Osteoblast (primary cell): ENCODE results near the gene NEXN. TPM values are rescaled to one million over a fixed set of nuclear protein-coding genes. Genes with fewer than 3 reads are reported as not detected.
A peak's percentile ranks its signal among the peaks of the same experiment; 100 is the strongest.

Source experiments
- DNase-seq: peaks from one replicate; pipeline ENCODE4 v3.0.0; 2011; ENCODE audit warnings: low spot score, mixed read lengths; ENCODE audit not compliant: insufficient read length; ENCODE audit errors: missing footprints
- H2AFZ ChIP-seq: 2 replicates; pipeline ENCODE4 v1.6.0; 2011; ENCODE audit warnings: mild to moderate bottlenecking, low read length
- H3K27ac ChIP-seq: 2 replicates; pipeline ENCODE4 v1.5.1; 2011; ENCODE audit warnings: mild to moderate bottlenecking, low read depth, low read length, moderate library complexity
- H3K27me3 ChIP-seq: 2 replicates; pipeline ENCODE4 v1.6.0; 2012; ENCODE audit warnings: mild to moderate bottlenecking, control low read depth, inconsistent platforms, low read length, moderate library complexity; ENCODE audit not compliant: insufficient read depth
- H3K36me3 ChIP-seq: 2 replicates; pipeline ENCODE4 v1.5.1; 2011; ENCODE audit warnings: mild to moderate bottlenecking, low read length, control low read depth, moderate library complexity; ENCODE audit not compliant: insufficient read depth
- H3K4me1 ChIP-seq: 2 replicates; pipeline ENCODE4 v1.5.1; 2011; ENCODE audit warnings: mild to moderate bottlenecking, low read length, control low read depth, moderate library complexity; ENCODE audit not compliant: insufficient read depth
- H3K4me2 ChIP-seq: 2 replicates; pipeline ENCODE4 v1.6.0; 2011; ENCODE audit warnings: mild to moderate bottlenecking, low read length; ENCODE audit not compliant: insufficient read depth
- H3K4me3 ChIP-seq: fragments of 200-600 bp; sonication (generic); 3 replicates; pipeline ENCODE4 v1.5.1; 2012; ENCODE audit warnings: mild to moderate bottlenecking, low read length, inconsistent platforms; ENCODE audit not compliant: insufficient read depth
- H3K79me2 ChIP-seq: 2 replicates; pipeline ENCODE4 v1.6.0; 2012; ENCODE audit warnings: mild to moderate bottlenecking, low read length, control low read depth, inconsistent platforms; ENCODE audit not compliant: insufficient read depth
- H3K9me3 ChIP-seq: 2 replicates; pipeline ENCODE4 v1.5.1; 2011; ENCODE audit warnings: low read depth, low read length, control low read depth
- H4K20me1 ChIP-seq: 2 replicates; pipeline ENCODE4 v1.6.0; 2012; ENCODE audit warnings: mild to moderate bottlenecking, low read length, control low read depth; ENCODE audit not compliant: insufficient read depth
- total RNA-seq: library from RNA; depleted of rRNA; stranded (reverse); fragments of >200 nt; gene quantifications from 2 replicates; pipeline ENCODE4 v1.2.3, GENCODE V29; 2012
- TF ChIP-seq, protein P1 (sequence below): IDR thresholded peaks from 2 replicates; pipeline ENCODE4 v1.5.1; 2011; ENCODE audit warnings: mild to moderate bottlenecking, low read depth, low read length, moderate library complexity; ENCODE audit errors: extremely low read depth

Gene NEXN
- total RNA-seq, 1 donor: 6.9 TPM

DNA sequence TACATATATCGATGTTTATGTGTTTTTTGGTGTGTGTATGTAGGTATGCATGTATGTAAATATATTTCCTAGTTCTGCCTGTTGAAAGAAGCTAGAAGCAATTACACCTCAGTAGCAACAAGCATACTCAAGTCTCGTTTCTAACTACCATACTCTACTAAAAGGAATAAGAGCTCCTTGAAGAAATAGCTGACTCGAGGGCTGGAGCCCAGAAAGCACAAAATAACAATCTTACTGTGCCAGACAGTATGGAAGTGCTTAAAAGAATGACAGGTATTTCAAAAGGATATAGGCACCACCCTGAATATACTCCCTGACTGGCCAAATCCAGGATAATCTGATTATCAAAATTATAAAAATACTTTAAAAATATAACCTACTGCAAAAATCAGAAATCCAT, 67.3 kb downstream of the NEXN start:
- no peak overlapping the region for H2AFZ ChIP-seq
- no peak for DNase-seq
- no peaks in the 10 kb centered on the region for H3K27me3 ChIP-seq
- peaks cover 58% of the 10 kb centered on the region for H3K79me2 ChIP-seq
- TF ChIP-seq, protein P1, sequence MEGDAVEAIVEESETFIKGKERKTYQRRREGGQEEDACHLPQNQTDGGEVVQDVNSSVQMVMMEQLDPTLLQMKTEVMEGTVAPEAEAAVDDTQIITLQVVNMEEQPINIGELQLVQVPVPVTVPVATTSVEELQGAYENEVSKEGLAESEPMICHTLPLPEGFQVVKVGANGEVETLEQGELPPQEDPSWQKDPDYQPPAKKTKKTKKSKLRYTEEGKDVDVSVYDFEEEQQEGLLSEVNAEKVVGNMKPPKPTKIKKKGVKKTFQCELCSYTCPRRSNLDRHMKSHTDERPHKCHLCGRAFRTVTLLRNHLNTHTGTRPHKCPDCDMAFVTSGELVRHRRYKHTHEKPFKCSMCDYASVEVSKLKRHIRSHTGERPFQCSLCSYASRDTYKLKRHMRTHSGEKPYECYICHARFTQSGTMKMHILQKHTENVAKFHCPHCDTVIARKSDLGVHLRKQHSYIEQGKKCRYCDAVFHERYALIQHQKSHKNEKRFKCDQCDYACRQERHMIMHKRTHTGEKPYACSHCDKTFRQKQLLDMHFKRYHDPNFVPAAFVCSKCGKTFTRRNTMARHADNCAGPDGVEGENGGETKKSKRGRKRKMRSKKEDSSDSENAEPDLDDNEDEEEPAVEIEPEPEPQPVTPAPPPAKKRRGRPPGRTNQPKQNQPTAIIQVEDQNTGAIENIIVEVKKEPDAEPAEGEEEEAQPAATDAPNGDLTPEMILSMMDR: no peak
- no peak overlapping the region for H3K4me2 ChIP-seq
- no peaks in the 10 kb centered on the region for H3K9me3 ChIP-seq
- peaks cover 9% of the 10 kb centered on the region for H4K20me1 ChIP-seq
- peaks cover 96% of the 10 kb centered on the region for H3K36me3 ChIP-seq
- H3K4me3 ChIP-seq: no peak overlapping the region
- no peak overlapping the region for H3K27ac ChIP-seq
- H3K4me1 ChIP-seq: peaks cover 5% of the 10 kb centered on the region

DNA sequence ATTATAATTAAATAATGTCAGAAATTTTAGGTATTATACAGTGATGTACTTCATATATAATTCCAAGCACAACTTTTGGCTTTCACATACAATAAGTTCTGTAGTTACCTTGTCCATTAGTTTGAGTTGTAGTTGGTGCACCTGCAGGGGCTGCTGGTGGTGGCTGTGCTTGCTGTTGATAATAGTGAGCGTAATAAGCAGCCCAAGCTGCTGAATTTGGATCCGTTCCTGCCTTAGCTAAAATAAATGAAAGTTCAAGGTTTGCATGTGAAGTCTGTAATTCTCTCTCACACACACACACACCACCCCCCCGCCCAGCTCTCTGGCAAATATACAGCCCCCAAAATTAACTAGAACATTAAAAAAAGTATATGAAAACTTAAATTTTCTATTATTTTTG, 68.0 kb downstream of the NEXN start:
- H3K4me1 ChIP-seq: peaks cover 6% of the 10 kb centered on the region
- peaks cover 96% of the 10 kb centered on the region for H3K36me3 ChIP-seq
- peaks cover 12% of the 10 kb centered on the region for H4K20me1 ChIP-seq
- H3K9me3 ChIP-seq: no peaks in the 10 kb centered on the region
- DNase-seq: no peak
- H3K27ac ChIP-seq: no peak overlapping the region
- no peak overlapping the region for H3K4me3 ChIP-seq
- TF ChIP-seq, protein P1: no peak
- peaks cover 59% of the 10 kb centered on the region for H3K79me2 ChIP-seq
- no peak overlapping the region for H3K4me2 ChIP-seq
- no peaks in the 10 kb centered on the region for H3K27me3 ChIP-seq
- no peak overlapping the region for H2AFZ ChIP-seq

DNA sequence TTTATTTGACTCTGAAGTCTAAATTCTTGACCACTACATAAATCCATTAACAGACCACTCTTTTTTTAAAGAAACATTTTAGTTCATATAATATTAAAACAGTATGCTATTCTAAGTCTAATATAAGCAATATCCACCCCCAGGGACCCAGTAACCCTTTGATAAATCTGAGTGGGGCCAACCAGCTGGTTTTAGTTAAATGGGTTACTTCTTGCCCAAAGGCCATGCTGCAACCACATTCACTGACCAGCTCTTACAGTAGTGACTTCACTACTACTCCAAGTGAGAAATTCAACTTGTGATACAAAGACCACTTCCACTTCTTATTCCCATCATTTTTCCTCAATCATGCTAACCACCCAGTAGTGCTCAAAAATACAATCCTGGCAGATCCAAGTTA, 70.0 kb downstream of the NEXN start:
- TF ChIP-seq, protein P1: no peak
- peaks cover 16% of the 10 kb centered on the region for H4K20me1 ChIP-seq
- H2AFZ ChIP-seq: no peak overlapping the region
- H3K4me1 ChIP-seq: peaks cover 14% of the 10 kb centered on the region
- H3K4me2 ChIP-seq: no peak overlapping the region
- no peak overlapping the region for H3K4me3 ChIP-seq
- no peaks in the 10 kb centered on the region for H3K9me3 ChIP-seq
- H3K27me3 ChIP-seq: no peaks in the 10 kb centered on the region
- peaks cover 96% of the 10 kb centered on the region for H3K36me3 ChIP-seq
- H3K27ac ChIP-seq: peak overlapping the region; percentile 3
- no peak for DNase-seq
- H3K79me2 ChIP-seq: peaks cover 60% of the 10 kb centered on the region

DNA sequence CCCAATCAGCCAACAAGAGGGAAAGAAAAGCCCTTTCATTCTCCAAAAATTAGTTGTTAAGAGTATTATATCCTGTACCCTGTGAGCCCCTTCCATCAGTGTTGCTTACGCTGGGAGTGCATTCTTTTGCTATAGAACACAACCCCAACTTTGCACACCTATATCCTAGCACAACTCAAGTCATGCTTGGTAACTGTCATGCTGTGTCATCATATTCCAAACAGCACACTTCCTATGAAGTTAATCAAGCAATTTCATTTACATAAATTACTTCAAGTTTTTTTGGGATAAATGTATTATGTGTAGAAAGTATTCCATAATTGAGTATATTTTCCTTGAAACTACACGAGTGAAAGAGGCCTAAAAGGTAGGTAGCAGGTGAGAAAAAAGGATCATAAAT, 70.4 kb downstream of the NEXN start:
- H3K79me2 ChIP-seq: peaks cover 60% of the 10 kb centered on the region
- peaks cover 14% of the 10 kb centered on the region for H3K4me1 ChIP-seq
- H4K20me1 ChIP-seq: peaks cover 16% of the 10 kb centered on the region
- TF ChIP-seq, protein P1: no peak
- no peaks in the 10 kb centered on the region for H3K27me3 ChIP-seq
- H3K4me2 ChIP-seq: no peak overlapping the region
- H3K4me3 ChIP-seq: no peak overlapping the region
- H3K9me3 ChIP-seq: no peaks in the 10 kb centered on the region
- H3K36me3 ChIP-seq: peaks cover 97% of the 10 kb centered on the region
- DNase-seq: no peak
- no peak overlapping the region for H2AFZ ChIP-seq
- peak overlapping the region; percentile 3 for H3K27ac ChIP-seq
